Stimulated activated CD8-positive, alpha-beta memory T cell treated with anti-CD3 and anti-CD28 coated beads, Interleukin-12 subunit alpha, Interleukin-12 subunit beta, amount 100 ng/mL, for 24 hours (primary cell): ENCODE measurements around the gene SLC17A3.

Experiments used
- DNase-seq: peaks from one replicate; pipeline ENCODE4 v3.0.0-alpha.2; 2020; ENCODE audit errors: extremely low read depth

Gene SLC17A3, protein sequence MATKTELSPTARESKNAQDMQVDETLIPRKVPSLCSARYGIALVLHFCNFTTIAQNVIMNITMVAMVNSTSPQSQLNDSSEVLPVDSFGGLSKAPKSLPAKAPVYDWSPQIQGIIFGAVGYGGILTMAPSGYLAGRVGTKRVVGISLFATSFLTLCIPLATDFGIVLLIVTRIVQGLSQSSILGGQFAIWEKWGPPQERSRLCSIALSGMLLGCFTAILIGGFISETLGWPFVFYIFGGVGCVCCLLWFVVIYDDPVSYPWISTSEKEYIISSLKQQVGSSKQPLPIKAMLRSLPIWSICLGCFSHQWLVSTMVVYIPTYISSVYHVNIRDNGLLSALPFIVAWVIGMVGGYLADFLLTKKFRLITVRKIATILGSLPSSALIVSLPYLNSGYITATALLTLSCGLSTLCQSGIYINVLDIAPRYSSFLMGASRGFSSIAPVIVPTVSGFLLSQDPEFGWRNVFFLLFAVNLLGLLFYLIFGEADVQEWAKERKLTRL

GRCh38 chr6:25874118-25874517, at the start of gene SLC17A3:
Gene SLC17A3, minus strand, starts transcription at chr6:25874243. Its CDS starts 5,856 bp downstream, at chr6:25868387.
- no peak for DNase-seq

- DNase-seq = no peak
Measured at GRCh38 chr6:25922301-25922700, 48.3 kb upstream of the SLC17A3 start.

GRCh38 chr6:25921525-25922203, 47.6 kb upstream of the SLC17A3 start:
- DNase-seq = no peak

GRCh38 chr6:25919657-25920056, 45.6 kb upstream of the SLC17A3 start:
- no peak for DNase-seq

DNA sequence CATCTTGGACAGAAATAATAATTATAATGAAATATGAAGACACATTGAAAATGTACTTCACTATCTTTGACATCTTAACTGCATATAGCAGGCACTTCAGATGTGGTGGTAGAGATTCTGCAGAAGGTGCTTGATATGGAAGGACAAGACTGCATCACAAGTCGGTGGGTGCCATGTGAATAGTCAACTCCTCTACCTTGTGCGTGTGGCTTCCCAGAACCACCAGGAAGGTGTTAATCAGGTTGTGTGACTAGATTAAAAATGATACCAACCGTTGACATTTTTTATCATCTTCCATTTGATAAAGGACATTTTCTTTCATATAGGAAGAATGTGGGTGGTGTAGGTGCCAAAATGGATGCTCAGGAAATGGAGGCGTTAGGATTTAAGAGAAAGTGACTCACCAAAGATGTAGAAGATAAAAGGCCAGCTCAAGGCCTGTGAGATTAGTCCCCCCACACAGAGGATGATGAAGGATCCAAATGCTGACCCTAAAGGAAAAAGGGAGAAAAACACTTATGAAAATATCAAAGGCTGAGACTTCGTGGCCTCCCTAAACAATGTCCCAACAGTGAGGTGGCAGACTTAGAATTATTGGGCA, 44.1 kb upstream of the SLC17A3 start:
- no peak for DNase-seq

- no peak for DNase-seq
Measured at GRCh38 chr6:25916789-25917490, 42.9 kb upstream of the SLC17A3 start.

DNA sequence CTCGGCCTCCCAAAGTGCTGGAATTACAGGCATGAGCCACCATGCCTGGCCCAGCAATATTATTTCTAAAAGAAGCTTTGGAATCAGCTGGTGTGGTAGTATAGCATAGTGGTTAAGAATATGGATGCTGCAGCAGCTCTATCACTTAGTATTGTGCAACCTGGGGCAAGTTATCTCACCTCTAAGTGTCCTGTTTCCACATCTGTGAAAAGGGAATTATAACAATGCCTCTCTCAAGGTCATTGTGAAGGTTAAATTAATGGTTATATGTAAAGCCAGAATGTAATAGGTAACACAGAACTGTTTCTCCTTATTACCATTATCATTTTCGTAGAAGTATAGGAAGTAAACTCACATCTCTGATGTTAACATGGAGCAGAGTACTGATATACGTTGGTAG, 42.3 kb upstream of the SLC17A3 start:
- DNase-seq = no peak

- no peak for DNase-seq
Measured at GRCh38 chr6:25913741-25914140, 39.7 kb upstream of the SLC17A3 start.

GRCh38 chr6:25911351-25911750, 37.3 kb upstream of the SLC17A3 start:
- DNase-seq = no peak

- DNase-seq = no peak
Measured at GRCh38 chr6:25907475-25908014, 33.5 kb upstream of the SLC17A3 start.

DNA sequence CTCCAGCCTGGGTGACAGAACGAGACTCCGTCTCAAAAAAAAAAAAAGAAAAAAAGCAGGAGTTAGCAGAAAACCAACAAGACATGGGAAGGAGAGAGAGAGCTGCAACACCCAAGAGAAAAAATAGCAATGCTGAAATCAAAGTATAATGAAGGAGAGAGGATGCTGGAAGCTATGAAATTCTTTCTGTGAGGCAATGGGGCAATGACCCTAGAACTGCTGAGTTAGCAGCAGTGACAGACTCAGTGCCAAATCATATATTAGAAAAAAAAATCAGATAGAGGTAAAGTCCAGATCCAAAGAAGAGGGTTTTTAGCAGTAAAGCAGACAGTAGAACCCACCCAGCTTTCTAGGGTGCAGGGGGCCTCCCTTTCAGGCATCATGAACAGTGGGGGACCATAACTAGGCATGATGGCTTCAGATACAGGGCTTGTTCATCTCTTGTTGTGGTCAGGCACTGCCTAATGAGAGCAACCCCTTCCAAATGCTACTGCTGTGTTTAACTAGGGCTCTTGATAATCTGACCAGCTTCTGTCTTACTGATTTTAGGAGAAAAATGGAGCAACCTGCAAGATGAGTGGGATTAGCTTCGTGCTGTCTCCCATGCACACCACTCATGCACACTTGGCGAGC, 29.5 kb upstream of the SLC17A3 start:
- no peak for DNase-seq

- DNase-seq = no peak
Measured at GRCh38 chr6:25902071-25902470, 28.0 kb upstream of the SLC17A3 start.

- no peak for DNase-seq
Measured at GRCh38 chr6:25900843-25901242, 26.8 kb upstream of the SLC17A3 start.

GRCh38 chr6:25899580-25900408, 25.8 kb upstream of the SLC17A3 start:
- no peak for DNase-seq

DNA sequence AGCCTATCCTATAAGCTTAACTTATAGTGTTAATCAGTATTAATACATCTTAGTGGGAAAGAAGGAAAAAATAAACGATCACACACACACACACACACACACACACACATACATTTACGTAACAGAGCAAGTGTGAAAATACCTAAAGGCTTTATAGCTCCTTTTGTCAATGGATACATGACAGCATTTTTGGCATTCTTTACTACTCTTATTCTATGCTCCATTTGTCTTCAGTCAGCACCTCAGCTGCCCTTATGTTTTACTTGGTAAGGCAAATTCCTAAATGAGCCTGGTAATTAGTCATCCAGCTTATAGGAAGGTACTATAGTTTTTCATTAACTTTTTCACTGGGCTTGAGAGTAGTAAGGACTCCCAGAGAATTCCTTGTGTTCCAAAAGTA, 25.1 kb upstream of the SLC17A3 start:
- DNase-seq = no peak

DNA sequence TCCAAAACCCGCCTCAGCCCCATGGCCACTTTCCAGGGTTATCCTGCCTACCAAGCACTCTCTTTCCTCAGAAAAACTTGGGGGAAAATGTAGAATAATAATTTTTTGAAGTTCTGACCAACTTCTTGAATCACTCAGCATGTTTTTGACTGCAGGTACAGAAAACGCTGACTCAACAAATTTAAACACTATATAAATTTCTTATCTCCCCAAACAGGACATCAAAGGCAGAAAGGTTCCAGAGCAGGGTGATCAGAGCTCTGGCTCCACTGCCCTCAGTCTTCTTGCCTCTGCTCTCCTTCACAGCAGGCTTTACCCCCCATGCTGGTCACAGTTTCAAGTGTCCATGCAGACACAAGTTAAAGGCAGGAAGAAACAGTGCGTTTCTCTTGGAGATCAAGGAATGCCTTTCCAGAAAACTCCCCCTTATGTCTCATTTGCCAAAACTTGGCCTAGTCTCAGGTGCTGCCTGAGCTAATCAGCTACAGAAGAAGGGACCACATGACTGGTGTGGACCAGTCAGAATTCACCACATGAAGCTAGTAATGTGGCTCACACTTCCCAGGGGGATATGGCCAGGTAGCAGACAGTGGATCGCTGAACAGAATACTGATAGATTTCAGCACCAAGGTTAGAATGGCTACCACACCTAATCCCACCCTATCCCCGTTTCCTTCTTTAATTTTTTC, 24.4 kb upstream of the SLC17A3 start:
- DNase-seq = no peak

DNA sequence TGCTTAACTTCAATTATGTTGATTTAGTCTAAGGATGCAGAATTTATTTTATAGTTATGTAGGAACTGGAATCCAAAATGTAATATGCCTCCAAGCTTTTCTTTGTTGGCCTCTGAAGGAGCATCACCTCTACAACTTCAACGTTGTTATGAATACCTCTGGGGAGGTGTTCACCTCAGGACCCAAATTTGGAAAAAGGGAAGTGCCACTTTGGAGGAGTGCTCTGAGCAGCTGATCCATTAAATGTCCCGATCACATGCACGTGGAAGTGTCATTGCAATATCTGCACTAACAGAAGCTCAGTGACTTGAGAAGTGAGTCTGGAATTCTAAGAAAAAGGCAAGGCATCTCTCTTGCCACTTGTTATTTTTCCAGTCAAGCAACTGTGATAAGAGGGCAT, 22.2 kb upstream of the SLC17A3 start:
- DNase-seq = no peak

DNA sequence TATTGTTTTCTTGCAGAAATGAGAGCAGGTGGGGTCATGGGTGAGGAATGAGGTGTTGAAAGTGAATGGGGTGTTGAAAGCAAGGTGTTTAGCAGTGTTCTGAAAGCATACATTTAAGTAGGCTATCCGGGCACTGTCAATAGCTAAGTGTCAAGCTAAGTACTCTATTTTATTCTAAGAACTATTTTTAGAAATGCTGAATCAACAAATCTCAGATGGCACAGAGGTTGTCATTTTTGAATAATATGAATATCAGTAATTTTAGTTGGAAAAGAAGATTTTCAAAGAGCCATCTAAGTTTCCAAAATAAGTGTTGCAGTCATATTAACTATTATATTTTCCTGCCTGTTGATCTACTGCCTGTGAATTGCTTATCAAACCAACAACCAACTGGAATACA, 21.7 kb upstream of the SLC17A3 start:
- no peak for DNase-seq

GRCh38 chr6:25893778-25894177, 19.7 kb upstream of the SLC17A3 start:
- no peak for DNase-seq

GRCh38 chr6:25892877-25893276, 18.8 kb upstream of the SLC17A3 start:
- DNase-seq = no peak
